ENCODE results near the gene RNF144B.

Gene RNF144B
- long read RNA-seq = 0 reads

DNA sequence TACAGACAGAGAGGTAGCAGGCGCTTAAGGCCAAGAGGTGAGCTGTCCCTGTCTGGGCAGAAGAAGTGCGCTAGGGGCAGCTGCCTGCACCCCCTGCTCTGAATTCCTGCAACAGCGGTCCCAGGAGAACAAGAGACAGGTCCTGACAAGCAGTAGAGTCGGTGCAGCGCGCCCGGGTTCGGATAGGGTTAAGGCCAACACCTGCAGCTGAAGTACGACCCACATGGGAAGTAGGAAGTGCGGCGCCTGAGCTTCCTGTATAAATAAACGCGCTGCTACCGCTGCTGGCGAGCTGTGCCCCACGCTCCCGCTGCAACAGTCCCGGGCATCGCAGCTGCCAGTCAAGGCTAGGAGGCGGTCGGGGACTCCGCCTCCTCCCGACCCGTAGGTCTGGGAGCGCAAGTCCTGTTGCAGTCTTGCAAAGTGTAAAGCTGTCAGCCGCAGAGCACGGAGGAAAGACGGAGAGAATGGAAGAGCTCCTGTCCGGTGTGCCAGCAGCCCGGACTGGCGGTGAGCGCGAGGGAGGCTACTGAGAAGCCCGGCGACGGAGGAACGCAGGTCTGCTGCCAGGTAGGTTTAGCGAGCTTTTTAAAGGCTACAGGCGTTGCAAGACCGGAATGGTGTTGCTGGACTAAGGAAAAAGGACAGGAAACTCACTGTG, at the start of gene RNF144B:
Gene RNF144B, plus strand, starts transcription at position 290 of the 661 bp plus-strand sequence. CDS start 12,185 bp downstream, outside the sequence.
- peak; percentile 49 to 92 for DNase-seq (ENCODE audit: low read depth in 1 of 2, low spot score in 1 of 2)
- TF ChIP-seq, protein P1, sequence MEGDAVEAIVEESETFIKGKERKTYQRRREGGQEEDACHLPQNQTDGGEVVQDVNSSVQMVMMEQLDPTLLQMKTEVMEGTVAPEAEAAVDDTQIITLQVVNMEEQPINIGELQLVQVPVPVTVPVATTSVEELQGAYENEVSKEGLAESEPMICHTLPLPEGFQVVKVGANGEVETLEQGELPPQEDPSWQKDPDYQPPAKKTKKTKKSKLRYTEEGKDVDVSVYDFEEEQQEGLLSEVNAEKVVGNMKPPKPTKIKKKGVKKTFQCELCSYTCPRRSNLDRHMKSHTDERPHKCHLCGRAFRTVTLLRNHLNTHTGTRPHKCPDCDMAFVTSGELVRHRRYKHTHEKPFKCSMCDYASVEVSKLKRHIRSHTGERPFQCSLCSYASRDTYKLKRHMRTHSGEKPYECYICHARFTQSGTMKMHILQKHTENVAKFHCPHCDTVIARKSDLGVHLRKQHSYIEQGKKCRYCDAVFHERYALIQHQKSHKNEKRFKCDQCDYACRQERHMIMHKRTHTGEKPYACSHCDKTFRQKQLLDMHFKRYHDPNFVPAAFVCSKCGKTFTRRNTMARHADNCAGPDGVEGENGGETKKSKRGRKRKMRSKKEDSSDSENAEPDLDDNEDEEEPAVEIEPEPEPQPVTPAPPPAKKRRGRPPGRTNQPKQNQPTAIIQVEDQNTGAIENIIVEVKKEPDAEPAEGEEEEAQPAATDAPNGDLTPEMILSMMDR (IDR thresholded peaks at IDR 0.05; ENCODE audit: insufficient read depth, low read length) = no peak
- TF ChIP-seq, protein P2, sequence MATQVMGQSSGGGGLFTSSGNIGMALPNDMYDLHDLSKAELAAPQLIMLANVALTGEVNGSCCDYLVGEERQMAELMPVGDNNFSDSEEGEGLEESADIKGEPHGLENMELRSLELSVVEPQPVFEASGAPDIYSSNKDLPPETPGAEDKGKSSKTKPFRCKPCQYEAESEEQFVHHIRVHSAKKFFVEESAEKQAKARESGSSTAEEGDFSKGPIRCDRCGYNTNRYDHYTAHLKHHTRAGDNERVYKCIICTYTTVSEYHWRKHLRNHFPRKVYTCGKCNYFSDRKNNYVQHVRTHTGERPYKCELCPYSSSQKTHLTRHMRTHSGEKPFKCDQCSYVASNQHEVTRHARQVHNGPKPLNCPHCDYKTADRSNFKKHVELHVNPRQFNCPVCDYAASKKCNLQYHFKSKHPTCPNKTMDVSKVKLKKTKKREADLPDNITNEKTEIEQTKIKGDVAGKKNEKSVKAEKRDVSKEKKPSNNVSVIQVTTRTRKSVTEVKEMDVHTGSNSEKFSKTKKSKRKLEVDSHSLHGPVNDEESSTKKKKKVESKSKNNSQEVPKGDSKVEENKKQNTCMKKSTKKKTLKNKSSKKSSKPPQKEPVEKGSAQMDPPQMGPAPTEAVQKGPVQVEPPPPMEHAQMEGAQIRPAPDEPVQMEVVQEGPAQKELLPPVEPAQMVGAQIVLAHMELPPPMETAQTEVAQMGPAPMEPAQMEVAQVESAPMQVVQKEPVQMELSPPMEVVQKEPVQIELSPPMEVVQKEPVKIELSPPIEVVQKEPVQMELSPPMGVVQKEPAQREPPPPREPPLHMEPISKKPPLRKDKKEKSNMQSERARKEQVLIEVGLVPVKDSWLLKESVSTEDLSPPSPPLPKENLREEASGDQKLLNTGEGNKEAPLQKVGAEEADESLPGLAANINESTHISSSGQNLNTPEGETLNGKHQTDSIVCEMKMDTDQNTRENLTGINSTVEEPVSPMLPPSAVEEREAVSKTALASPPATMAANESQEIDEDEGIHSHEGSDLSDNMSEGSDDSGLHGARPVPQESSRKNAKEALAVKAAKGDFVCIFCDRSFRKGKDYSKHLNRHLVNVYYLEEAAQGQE (IDR thresholded peaks at IDR 0.05; ENCODE audit: insufficient replicate concordance, low read depth) = peak; percentile 49
- peak; percentile 47; the same call in 1 of the 2 replicates for TF ChIP-seq POLR2AphosphoS5 (IDR thresholded peaks at IDR 0.05; ENCODE audit: low read depth)
- peak; percentile 62 for TF ChIP-seq GABPA (IDR thresholded peaks at IDR 0.05; ENCODE audit: low read depth)
- peak; percentile 78 for TF ChIP-seq SPI1 (IDR thresholded peaks at IDR 0.05; ENCODE audit: borderline replicate concordance, low read depth)
- Histone ChIP-seq H3K27me3 (ENCODE audit: insufficient read depth, poor library complexity, severe bottlenecking) (no peaks in the 10 kb centered on the region), H3K27ac (replicated peaks) (peak within 1 kb of the TSS; percentile 63), H3K4me3 (replicated peaks; ENCODE audit: insufficient read depth, low read length) (peak within 1 kb of the TSS; percentile 57)

DNA sequence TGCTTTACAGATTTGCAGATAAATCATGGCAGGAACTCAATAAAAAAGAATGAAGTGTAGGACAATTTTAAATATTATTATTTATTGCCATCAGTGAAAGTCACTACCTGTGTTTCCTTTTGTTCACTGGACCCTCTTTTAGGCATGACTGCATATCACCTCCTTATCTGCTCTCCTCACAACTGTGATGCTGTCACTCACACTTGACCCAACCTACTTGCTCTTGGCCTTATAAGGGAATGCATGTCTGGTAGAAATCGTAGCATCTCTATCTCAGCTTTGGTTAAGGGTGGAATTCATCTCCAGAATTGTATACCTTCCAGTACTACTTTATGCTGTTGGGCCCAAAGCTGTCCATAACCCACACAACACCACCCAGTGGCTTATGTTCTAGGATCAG, 47.6 kb upstream of the RNF144B start:
- Histone ChIP-seq H3K4me3 (replicated peaks; ENCODE audit: insufficient read depth, low read length) (no peak overlapping the region), H3K27ac (replicated peaks) (no peak overlapping the region), H3K27me3 (ENCODE audit: insufficient read depth, poor library complexity, severe bottlenecking) (no peaks in the 10 kb centered on the region)
- no peak for DNase-seq (ENCODE audit: low read depth in 1 of 2, low spot score in 1 of 2)
- TF ChIP-seq POLR2AphosphoS5 (IDR thresholded peaks at IDR 0.05; ENCODE audit: low read depth) (no peak), SPI1 (IDR thresholded peaks at IDR 0.05; ENCODE audit: borderline replicate concordance, low read depth) (no peak), GABPA (IDR thresholded peaks at IDR 0.05; ENCODE audit: low read depth) (no peak)
- TF ChIP-seq, protein P1 (IDR thresholded peaks at IDR 0.05; ENCODE audit: insufficient read depth, low read length) = no peak
- TF ChIP-seq, protein P2 (IDR thresholded peaks at IDR 0.05; ENCODE audit: insufficient replicate concordance, low read depth) = no peak

DNA sequence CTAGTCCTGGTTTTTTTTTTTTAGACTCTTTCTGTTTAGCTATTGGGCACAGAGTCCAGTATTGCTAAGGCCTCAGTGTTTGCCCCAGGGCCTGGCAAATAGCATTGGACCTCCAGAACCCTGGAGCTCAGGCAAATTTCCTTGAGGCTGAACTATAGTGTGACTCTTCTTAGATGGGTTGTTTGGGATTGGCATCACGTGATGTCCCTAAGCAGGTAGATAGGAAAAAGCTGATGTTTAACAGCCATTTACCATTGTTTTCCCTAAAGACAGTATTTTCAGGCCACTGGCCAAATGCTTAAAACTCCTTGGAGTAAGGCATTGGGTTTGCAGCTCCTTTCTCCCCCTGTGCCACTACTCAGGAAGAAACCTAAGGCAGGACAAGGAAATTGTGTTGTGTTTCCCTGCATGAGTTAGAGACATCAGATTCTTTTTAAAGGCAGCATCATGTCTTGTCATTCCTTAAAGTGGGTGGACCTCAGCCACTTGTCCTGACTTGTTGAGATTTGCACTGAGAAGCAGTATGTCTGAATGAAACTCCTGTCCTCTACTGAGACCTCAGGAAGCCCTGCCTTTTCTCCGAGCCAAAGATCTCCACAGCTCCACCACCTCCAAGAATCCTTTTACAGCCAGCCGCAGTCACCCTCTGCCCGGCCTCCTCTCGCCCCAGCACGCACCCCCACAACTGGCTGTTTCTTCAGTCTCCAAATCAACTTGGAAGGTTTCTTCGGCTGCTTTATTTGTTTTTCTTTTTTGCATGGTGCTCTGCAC, 46.2 kb upstream of the RNF144B start:
- TF ChIP-seq, protein P2 (IDR thresholded peaks at IDR 0.05; ENCODE audit: insufficient replicate concordance, low read depth) = no peak
- TF ChIP-seq, protein P1 (IDR thresholded peaks at IDR 0.05; ENCODE audit: insufficient read depth, low read length) = no peak
- TF ChIP-seq SPI1 (IDR thresholded peaks at IDR 0.05; ENCODE audit: borderline replicate concordance, low read depth) (no peak), POLR2AphosphoS5 (IDR thresholded peaks at IDR 0.05; ENCODE audit: low read depth) (no peak), GABPA (IDR thresholded peaks at IDR 0.05; ENCODE audit: low read depth) (no peak)
- Histone ChIP-seq H3K27me3 (ENCODE audit: insufficient read depth, poor library complexity, severe bottlenecking) (no peaks in the 10 kb centered on the region), H3K27ac (replicated peaks) (no peak overlapping the region)

More for the DNA sequence above, 46.2 kb upstream of the RNF144B start:
- DNase-seq (ENCODE audit: low read depth in 1 of 2, low spot score in 1 of 2) = no peak
- H3K4me3 ChIP-seq (replicated peaks; ENCODE audit: insufficient read depth, low read length) = no peak overlapping the region

All from HL-60 (cell line).